Ishikawa (cell line): Measurements from ENCODE around the gene DNER.

Experiments
- CEBPB ChIP-seq: IDR thresholded peaks from 2 replicates; pipeline ENCODE4 v1.6.1; 2012
- CREB1 ChIP-seq: IDR thresholded peaks from 2 replicates; pipeline ENCODE4 v1.6.1; 2012; ENCODE audit warnings: low read depth
- EGR1 ChIP-seq: IDR thresholded peaks from 2 replicates; pipeline ENCODE4 v1.6.1; 2012
- EP300 ChIP-seq: IDR thresholded peaks from 2 replicates; pipeline ENCODE4 v1.6.1; 2012; ENCODE audit warnings: borderline replicate concordance
- FOXM1 ChIP-seq: IDR thresholded peaks from 2 replicates; pipeline ENCODE4 v1.6.1; 2012; ENCODE audit warnings: low read depth, borderline replicate concordance
- NFIC ChIP-seq: IDR thresholded peaks from 2 replicates; pipeline ENCODE4 v1.6.1; 2012
- RAD21 ChIP-seq: IDR thresholded peaks from 2 replicates; pipeline ENCODE4 v1.6.1; 2012; ENCODE audit warnings: low read depth
- TAF1 ChIP-seq: IDR thresholded peaks from 2 replicates; pipeline ENCODE4 v1.6.1; 2012; ENCODE audit warnings: low read depth, mild to moderate bottlenecking
- TCF12 ChIP-seq: IDR thresholded peaks from 2 replicates; pipeline ENCODE4 v1.6.1; 2012; ENCODE audit warnings: low read depth
- TEAD4 ChIP-seq: IDR thresholded peaks from 2 replicates; pipeline ENCODE4 v1.6.1; 2012
- USF1 ChIP-seq: IDR thresholded peaks from 2 replicates; pipeline ENCODE4 v1.6.1; 2012
- YY1 ChIP-seq: IDR thresholded peaks from 2 replicates; pipeline ENCODE4 v1.6.1; 2012; ENCODE audit warnings: low read depth
- ZBTB7A ChIP-seq: IDR thresholded peaks from 2 replicates; pipeline ENCODE4 v1.6.1; 2012; ENCODE audit warnings: low read depth
- TF ChIP-seq, protein P1 (sequence below): IDR thresholded peaks from 2 replicates; pipeline ENCODE4 v1.6.1; 2012; ENCODE audit warnings: low read depth, mild to moderate bottlenecking
- TF ChIP-seq, protein P2 (sequence below): IDR thresholded peaks from 2 replicates; pipeline ENCODE4 v1.6.1; 2012

The DNER gene

DNA sequence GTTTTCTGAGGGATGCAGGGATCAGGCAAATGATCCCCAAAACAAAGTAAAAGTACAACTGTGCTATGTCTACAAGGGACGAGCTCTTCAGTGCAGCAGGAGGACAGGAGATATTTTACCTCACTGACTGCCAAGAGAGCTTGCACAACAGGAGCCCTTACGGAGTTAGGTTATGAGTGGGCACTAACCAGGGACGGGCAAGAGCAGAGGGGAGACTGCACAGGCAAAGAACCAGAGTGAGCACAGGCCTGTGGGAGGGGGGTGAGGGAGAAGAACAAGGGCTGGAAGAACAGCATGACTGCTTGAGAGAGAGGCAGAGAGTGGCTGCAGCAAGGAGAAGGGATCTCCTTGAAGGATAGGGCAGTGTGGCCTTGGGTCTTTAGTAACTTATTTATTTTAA, 342.1 kb downstream of the DNER start:
- TF ChIP-seq, protein P1, sequence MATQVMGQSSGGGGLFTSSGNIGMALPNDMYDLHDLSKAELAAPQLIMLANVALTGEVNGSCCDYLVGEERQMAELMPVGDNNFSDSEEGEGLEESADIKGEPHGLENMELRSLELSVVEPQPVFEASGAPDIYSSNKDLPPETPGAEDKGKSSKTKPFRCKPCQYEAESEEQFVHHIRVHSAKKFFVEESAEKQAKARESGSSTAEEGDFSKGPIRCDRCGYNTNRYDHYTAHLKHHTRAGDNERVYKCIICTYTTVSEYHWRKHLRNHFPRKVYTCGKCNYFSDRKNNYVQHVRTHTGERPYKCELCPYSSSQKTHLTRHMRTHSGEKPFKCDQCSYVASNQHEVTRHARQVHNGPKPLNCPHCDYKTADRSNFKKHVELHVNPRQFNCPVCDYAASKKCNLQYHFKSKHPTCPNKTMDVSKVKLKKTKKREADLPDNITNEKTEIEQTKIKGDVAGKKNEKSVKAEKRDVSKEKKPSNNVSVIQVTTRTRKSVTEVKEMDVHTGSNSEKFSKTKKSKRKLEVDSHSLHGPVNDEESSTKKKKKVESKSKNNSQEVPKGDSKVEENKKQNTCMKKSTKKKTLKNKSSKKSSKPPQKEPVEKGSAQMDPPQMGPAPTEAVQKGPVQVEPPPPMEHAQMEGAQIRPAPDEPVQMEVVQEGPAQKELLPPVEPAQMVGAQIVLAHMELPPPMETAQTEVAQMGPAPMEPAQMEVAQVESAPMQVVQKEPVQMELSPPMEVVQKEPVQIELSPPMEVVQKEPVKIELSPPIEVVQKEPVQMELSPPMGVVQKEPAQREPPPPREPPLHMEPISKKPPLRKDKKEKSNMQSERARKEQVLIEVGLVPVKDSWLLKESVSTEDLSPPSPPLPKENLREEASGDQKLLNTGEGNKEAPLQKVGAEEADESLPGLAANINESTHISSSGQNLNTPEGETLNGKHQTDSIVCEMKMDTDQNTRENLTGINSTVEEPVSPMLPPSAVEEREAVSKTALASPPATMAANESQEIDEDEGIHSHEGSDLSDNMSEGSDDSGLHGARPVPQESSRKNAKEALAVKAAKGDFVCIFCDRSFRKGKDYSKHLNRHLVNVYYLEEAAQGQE: no peak
- TF ChIP-seq ZBTB7A: no peak
- no peak for TF ChIP-seq RAD21
- no peak for TF ChIP-seq USF1
- TF ChIP-seq CEBPB: no peak
- no peak for TF ChIP-seq NFIC
- TF ChIP-seq CREB1: no peak
- TF ChIP-seq, protein P2, sequence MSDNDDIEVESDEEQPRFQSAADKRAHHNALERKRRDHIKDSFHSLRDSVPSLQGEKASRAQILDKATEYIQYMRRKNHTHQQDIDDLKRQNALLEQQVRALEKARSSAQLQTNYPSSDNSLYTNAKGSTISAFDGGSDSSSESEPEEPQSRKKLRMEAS: no peak
- no peak for TF ChIP-seq TAF1
- no peak for TF ChIP-seq EP300
- TF ChIP-seq YY1: no peak
- no peak for TF ChIP-seq FOXM1
- TF ChIP-seq TEAD4: no peak
- TF ChIP-seq EGR1: no peak
- no peak for TF ChIP-seq TCF12

GRCh38 chr2:229371086-229371485, 343.3 kb downstream of the DNER start:
- TF ChIP-seq CEBPB: no peak
- no peak for TF ChIP-seq YY1
- no peak for TF ChIP-seq NFIC
- no peak for TF ChIP-seq USF1
- no peak for TF ChIP-seq TAF1
- TF ChIP-seq, protein P1: no peak
- no peak for TF ChIP-seq ZBTB7A
- TF ChIP-seq TCF12: no peak
- TF ChIP-seq, protein P2: no peak
- TF ChIP-seq EP300: no peak

DNA sequence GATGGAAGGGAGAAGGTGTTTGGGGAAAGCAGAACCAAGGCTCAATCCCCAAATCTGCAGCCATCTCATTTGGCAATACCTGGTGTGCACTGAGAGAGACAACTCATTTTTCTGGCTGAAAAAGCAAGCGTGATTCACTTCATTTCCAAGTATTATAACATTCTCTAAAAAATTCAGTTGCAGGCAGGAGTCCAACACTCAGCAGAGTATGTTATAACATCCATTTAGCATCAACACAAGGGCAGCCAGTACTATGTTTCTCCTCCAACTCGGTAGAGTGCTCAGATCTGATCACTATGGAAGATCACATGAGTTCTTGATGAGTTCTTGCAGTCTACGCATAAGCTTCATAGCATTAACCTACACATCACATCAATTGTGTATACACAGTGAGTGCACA, 343.8 kb downstream of the DNER start:
- no peak for TF ChIP-seq NFIC
- TF ChIP-seq, protein P1: no peak
- TF ChIP-seq RAD21: no peak
- TF ChIP-seq TEAD4: no peak
- TF ChIP-seq EGR1: no peak
- TF ChIP-seq CREB1: no peak
- no peak for TF ChIP-seq CEBPB
- no peak for TF ChIP-seq TCF12
- TF ChIP-seq USF1: no peak
- TF ChIP-seq FOXM1: no peak
- TF ChIP-seq ZBTB7A: no peak
- TF ChIP-seq TAF1: no peak
- TF ChIP-seq EP300: no peak
- TF ChIP-seq, protein P2: no peak
- TF ChIP-seq YY1: no peak

DNA sequence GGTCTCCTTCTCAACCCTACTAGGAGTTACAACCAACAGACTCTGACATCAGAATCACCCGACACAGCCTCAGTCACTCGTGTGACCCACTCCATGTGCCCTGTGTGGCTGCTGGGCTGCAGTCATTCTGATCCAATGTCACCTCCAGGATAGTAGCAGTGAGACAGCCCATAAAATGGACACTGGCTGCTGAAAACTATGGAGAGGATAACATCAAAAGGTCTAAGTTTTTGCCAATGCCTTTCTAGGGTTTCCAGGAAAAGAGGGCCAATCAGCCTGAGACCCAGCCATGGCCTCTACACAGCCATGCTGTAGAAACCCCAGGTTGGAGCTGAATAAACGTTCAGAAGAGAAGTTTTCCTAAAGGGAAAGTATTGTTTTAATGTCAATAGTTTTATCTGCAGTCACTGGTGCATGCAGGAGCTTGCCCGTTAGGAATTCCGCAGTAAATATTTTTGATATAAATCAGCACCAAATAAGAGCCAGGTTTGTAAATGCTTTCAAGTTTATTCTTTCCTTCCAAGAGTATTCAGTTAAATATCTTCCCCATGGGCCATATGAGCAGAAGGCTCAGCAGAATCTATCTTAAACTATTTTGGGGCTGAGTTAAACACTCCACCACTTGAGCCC, 351.1 kb downstream of the DNER start:
- no peak for TF ChIP-seq NFIC
- TF ChIP-seq, protein P2: no peak
